Measurements from ENCODE around the gene GOLGB1. TPM values are rescaled to one million over a fixed set of nuclear protein-coding genes. Genes with fewer than 3 reads are reported as not detected.

GOLGB1 gene
- total and polyA plus RNA-seq, 10 of the 15 experiments (the other 5 are each of a cell fraction or from before 2014, with no cell fraction given), result 7.4 to 34.5 (median 21.8) TPM

DNA sequence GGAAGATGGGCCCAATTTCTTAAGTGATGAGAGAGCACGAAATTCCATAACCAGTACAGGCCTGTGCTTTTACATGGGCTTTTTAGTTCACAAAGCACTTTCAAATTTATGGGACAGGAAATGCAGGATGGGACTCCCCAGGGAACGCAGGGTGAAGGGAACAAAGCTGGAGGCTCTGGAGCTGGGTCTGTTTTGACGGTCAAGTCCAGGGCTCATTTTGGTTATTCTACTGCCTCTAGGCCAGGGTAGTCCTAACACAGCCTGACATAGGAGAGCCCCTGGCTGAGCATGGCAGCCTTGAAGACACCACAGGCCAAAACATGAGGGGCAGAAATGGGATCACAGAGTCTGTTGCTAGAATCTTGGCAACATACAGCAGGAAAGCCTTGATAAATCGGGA lies 122.3 kb downstream of the GOLGB1 start (continued):
- TF ChIP-seq, protein P1, sequence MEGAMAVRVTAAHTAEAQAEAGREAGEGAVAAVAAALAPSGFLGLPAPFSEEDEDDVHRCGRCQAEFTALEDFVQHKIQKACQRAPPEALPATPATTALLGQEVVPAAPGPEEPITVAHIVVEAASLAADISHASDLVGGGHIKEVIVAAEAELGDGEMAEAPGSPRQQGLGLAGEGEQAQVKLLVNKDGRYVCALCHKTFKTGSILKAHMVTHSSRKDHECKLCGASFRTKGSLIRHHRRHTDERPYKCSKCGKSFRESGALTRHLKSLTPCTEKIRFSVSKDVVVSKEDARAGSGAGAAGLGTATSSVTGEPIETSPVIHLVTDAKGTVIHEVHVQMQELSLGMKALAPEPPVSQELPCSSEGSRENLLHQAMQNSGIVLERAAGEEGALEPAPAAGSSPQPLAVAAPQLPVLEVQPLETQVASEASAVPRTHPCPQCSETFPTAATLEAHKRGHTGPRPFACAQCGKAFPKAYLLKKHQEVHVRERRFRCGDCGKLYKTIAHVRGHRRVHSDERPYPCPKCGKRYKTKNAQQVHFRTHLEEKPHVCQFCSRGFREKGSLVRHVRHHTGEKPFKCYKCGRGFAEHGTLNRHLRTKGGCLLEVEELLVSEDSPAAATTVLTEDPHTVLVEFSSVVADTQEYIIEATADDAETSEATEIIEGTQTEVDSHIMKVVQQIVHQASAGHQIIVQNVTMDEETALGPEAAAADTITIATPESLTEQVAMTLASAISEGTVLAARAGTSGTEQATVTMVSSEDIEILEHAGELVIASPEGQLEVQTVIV (IDR thresholded peaks at IDR 0.05; ENCODE audit: borderline replicate concordance, partially characterized antibody), result no peak
- no peak for TF ChIP-seq EP300 (IDR thresholded peaks at IDR 0.05; ENCODE audit: borderline replicate concordance in 1 of 2, control insufficient read depth in 1 of 2, low read depth in 2 of 2, low read length in 2 of 2)
- no peak for TF ChIP-seq ZNF384 (IDR thresholded peaks at IDR 0.05; ENCODE audit: borderline replicate concordance, low read depth, low read length)
- TF ChIP-seq ZNF622 (IDR thresholded peaks at IDR 0.05), result no peak
- no peak for TF ChIP-seq ZBTB40 (IDR thresholded peaks at IDR 0.05; ENCODE audit: borderline replicate concordance)
- TF ChIP-seq WRNIP1 (IDR thresholded peaks at IDR 0.05; ENCODE audit: borderline replicate concordance, low read depth, low read length), result no peak
- TF ChIP-seq, protein P2, sequence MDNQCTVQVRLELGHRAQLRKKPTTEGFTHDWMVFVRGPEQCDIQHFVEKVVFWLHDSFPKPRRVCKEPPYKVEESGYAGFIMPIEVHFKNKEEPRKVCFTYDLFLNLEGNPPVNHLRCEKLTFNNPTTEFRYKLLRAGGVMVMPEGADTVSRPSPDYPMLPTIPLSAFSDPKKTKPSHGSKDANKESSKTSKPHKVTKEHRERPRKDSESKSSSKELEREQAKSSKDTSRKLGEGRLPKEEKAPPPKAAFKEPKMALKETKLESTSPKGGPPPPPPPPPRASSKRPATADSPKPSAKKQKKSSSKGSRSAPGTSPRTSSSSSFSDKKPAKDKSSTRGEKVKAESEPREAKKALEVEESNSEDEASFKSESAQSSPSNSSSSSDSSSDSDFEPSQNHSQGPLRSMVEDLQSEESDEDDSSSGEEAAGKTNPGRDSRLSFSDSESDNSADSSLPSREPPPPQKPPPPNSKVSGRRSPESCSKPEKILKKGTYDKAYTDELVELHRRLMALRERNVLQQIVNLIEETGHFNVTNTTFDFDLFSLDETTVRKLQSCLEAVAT (IDR thresholded peaks at IDR 0.05), result no peak
- no peak for TF ChIP-seq CBX3 (IDR thresholded peaks at IDR 0.05; ENCODE audit: borderline replicate concordance, low read depth)
- TF ChIP-seq BACH1 (IDR thresholded peaks at IDR 0.05; ENCODE audit: borderline replicate concordance), result no peak
- TF ChIP-seq ATF3 (IDR thresholded peaks at IDR 0.05; ENCODE audit: borderline replicate concordance, extremely low read depth, low read depth, low read length), result no peak
- TF ChIP-seq HSF1 (IDR thresholded peaks at IDR 0.05; ENCODE audit: low read depth, low read length), result no peak
- no peak for TF ChIP-seq BCL11A (IDR thresholded peaks at IDR 0.05; ENCODE audit: low read depth, low read length)
- TF ChIP-seq MEF2A (IDR thresholded peaks at IDR 0.05; ENCODE audit: insufficient read depth, low read depth, low read length), result no peak
- TF ChIP-seq NR2C1 (IDR thresholded peaks at IDR 0.05), result no peak

Data from GM12878 (cell line).